Astrocyte (in vitro differentiated cells and primary cell): Measurements from ENCODE around the gene CTAG1A.
"Not testable (repeated sequence)": the region's sequence is repeated elsewhere in the genome, so short reads cannot be mapped to it uniquely, and the experiment has no call there.

Source experiments
- EZH2 ChIP-seq: IDR thresholded peaks from 2 replicates; pipeline ENCODE4 v1.6.1; 2012; ENCODE audit warnings: mild to moderate bottlenecking, low read length, inconsistent platforms; ENCODE audit not compliant: insufficient read depth
- TF ChIP-seq, protein P1 (sequence below): IDR thresholded peaks from 2 replicates; pipeline ENCODE4 v1.5.1; 2011; ENCODE audit warnings: low read depth, mild to moderate bottlenecking, inconsistent platforms, low read length, moderate library complexity; ENCODE audit not compliant: insufficient read depth

- TF ChIP-seq, protein P1, sequence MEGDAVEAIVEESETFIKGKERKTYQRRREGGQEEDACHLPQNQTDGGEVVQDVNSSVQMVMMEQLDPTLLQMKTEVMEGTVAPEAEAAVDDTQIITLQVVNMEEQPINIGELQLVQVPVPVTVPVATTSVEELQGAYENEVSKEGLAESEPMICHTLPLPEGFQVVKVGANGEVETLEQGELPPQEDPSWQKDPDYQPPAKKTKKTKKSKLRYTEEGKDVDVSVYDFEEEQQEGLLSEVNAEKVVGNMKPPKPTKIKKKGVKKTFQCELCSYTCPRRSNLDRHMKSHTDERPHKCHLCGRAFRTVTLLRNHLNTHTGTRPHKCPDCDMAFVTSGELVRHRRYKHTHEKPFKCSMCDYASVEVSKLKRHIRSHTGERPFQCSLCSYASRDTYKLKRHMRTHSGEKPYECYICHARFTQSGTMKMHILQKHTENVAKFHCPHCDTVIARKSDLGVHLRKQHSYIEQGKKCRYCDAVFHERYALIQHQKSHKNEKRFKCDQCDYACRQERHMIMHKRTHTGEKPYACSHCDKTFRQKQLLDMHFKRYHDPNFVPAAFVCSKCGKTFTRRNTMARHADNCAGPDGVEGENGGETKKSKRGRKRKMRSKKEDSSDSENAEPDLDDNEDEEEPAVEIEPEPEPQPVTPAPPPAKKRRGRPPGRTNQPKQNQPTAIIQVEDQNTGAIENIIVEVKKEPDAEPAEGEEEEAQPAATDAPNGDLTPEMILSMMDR: not testable (repeated sequence)
- not testable (repeated sequence) for TF ChIP-seq EZH2
Observed at GRCh38 chrX:154573061-154573460, 11.9 kb upstream of the CTAG1A start.
